SK-N-SH treated with all-trans-retinoic acid at 6 μM for 48 hours (cell line): Measurements from ENCODE around the gene FOXN3.

Source experiments
- ARNTL ChIP-seq: fragments of 450-650 bp; formaldehyde crosslinking; IDR thresholded peaks from 2 replicates; pipeline ENCODE4 v1.5.0; 2020; ENCODE audit warnings: low read depth, mild to moderate bottlenecking, moderate library complexity, borderline replicate concordance
- CREB5 ChIP-seq: fragments of 250-450 bp; sonication (Bioruptor Pico); IDR thresholded peaks from 2 replicates; pipeline ENCODE4 v1.5.1; 2020; ENCODE audit warnings: low read depth, mild to moderate bottlenecking, moderate library complexity
- ISL1 ChIP-seq: fragments of 250-450 bp; sonication (Bioruptor Pico); IDR thresholded peaks from 2 replicates; pipeline ENCODE4 v2.1.2; 2022; ENCODE audit warnings: mild to moderate bottlenecking, moderate library complexity
- OSR1 ChIP-seq: fragments of 250-450 bp; sonication (Bioruptor Pico); IDR thresholded peaks from 2 replicates; pipeline ENCODE4 v1.8.0; 2022; ENCODE audit warnings: moderate library complexity, mild to moderate bottlenecking, inconsistent platforms
- PATZ1 ChIP-seq: fragments of 250-450 bp; sonication (Bioruptor Pico); IDR thresholded peaks from 2 replicates; pipeline ENCODE4 v1.8.0; 2020; ENCODE audit warnings: mild to moderate bottlenecking, moderate library complexity, borderline replicate concordance
- POU6F1 ChIP-seq: fragments of 250-450 bp; sonication (Bioruptor Pico); IDR thresholded peaks from 2 replicates; pipeline ENCODE4 v1.8.0; 2021; ENCODE audit warnings: low read depth, mild to moderate bottlenecking, moderate library complexity, borderline replicate concordance
- PPARA ChIP-seq: fragments of 250-450 bp; sonication (Bioruptor Pico); IDR thresholded peaks from 2 replicates; pipeline ENCODE4 v1.5.0; 2020; ENCODE audit warnings: mild to moderate bottlenecking, borderline replicate concordance
- SNAI2 ChIP-seq: fragments of 250-450 bp; sonication (Bioruptor Pico); IDR thresholded peaks from 2 replicates; pipeline ENCODE4 v1.5.0; 2020; ENCODE audit warnings: mild to moderate bottlenecking, moderate library complexity
- TOX ChIP-seq: fragments of 250-450 bp; sonication (Bioruptor Pico); IDR thresholded peaks from 2 replicates; pipeline ENCODE4 v1.8.0; 2021; ENCODE audit warnings: mild to moderate bottlenecking, moderate library complexity, borderline replicate concordance
- ZC3H10 ChIP-seq: fragments of 250-450 bp; sonication (Bioruptor Pico); IDR thresholded peaks from 2 replicates; pipeline ENCODE4 v1.5.1; 2021; ENCODE audit warnings: mild to moderate bottlenecking, moderate library complexity
- ZFP3 ChIP-seq: fragments of 250-450 bp; sonication (Bioruptor Pico); IDR thresholded peaks from 2 replicates; pipeline ENCODE4 v1.5.0; 2020; ENCODE audit warnings: mild to moderate bottlenecking, moderate library complexity
- ZNF565 ChIP-seq: fragments of 450-650 bp; formaldehyde crosslinking; conservative IDR thresholded peaks from 2 replicates; pipeline ENCODE4 v1.5.0; 2020; ENCODE audit warnings: low read depth, mild to moderate bottlenecking, moderate library complexity

- TF ChIP-seq ISL1 (no peak), CREB5 (no peak), PPARA (CRISPR knock-in tag) (no peak), PATZ1 (no peak), SNAI2 (CRISPR knock-in tag) (no peak), TOX (CRISPR knock-in tag) (no peak), POU6F1 (CRISPR knock-in tag) (no peak), ZFP3 (CRISPR knock-in tag) (no peak), ZNF565 (CRISPR knock-in tag) (no peak), ZC3H10 (CRISPR knock-in tag) (no peak), ARNTL (no peak), OSR1 (no peak)
These were observed 174.9 kb downstream of the FOXN3 start for GRCh38 chr14:89241934-89242651.
